ENCODE results near the gene BAIAP3.
"Not testable (repeated sequence)": the region's sequence is repeated elsewhere in the genome, so short reads cannot be mapped to it uniquely, and the experiment has no call there.

DNA sequence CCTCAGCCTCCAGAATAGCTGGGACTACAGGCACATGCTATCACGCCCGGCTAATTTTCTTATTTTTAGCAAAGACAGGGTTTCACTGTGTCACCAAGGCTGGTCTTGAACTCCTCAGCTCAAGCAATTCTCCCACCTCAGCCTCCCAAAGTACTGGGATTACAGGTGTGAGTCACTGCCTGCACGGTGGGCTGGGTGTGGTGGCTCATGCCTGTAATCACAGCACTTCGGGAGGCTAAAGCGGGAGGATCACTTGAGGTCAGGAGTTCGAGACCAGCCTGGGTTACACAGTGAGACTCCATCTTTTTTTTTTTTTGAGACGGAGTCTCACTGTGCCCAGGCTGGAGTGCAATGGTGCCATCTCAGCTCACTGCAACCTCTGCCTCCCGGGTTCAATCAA lies 40.6 kb upstream of the BAIAP3 start:
- TF ChIP-seq, protein P1, sequence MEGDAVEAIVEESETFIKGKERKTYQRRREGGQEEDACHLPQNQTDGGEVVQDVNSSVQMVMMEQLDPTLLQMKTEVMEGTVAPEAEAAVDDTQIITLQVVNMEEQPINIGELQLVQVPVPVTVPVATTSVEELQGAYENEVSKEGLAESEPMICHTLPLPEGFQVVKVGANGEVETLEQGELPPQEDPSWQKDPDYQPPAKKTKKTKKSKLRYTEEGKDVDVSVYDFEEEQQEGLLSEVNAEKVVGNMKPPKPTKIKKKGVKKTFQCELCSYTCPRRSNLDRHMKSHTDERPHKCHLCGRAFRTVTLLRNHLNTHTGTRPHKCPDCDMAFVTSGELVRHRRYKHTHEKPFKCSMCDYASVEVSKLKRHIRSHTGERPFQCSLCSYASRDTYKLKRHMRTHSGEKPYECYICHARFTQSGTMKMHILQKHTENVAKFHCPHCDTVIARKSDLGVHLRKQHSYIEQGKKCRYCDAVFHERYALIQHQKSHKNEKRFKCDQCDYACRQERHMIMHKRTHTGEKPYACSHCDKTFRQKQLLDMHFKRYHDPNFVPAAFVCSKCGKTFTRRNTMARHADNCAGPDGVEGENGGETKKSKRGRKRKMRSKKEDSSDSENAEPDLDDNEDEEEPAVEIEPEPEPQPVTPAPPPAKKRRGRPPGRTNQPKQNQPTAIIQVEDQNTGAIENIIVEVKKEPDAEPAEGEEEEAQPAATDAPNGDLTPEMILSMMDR (IDR thresholded peaks at IDR 0.05; ENCODE audit: extremely low read depth in 1 of 2, insufficient read depth in 1 of 2, low read depth in 1 of 2, low read length in 2 of 2) = not testable (repeated sequence)
- TF ChIP-seq POLR2A (IDR thresholded peaks at IDR 0.05; ENCODE audit: low read depth, low read length); EZH2 (IDR thresholded peaks at IDR 0.05; ENCODE audit: borderline replicate concordance, low read depth, low read length, severe bottlenecking); POLR2AphosphoS5 (IDR thresholded peaks at IDR 0.05; ENCODE audit: insufficient read depth, low read depth, low read length); FOS (IDR thresholded peaks at IDR 0.05; ENCODE audit: borderline replicate concordance, insufficient read depth, low read length); MYC (IDR thresholded peaks at IDR 0.05; ENCODE audit: low read depth, low read length): not testable (repeated sequence)
